ENCODE results near the gene SOCS3.

Gene SOCS3

GRCh38 chr17:78393575-78393974 is 33.7 kb upstream of the SOCS3 start:
- Histone ChIP-seq H3K4me1 (no peaks in the 10 kb centered on the region), H3K4me3 (ENCODE audit: low read depth, low read length) (no peak overlapping the region), H3K27me3 (no peaks in the 10 kb centered on the region), H3K36me3 (peaks cover 34% of the 10 kb centered on the region), H3K9me3 (no peaks in the 10 kb centered on the region)
- TF ChIP-seq CTCF (IDR thresholded peaks at IDR 0.05; ENCODE audit: low read depth, low read length): no peak
- no peak for DNase-seq

- Histone ChIP-seq H3K36me3 (peaks cover 29% of the 10 kb centered on the region), H3K9me3 (no peaks in the 10 kb centered on the region), H3K27me3 (no peaks in the 10 kb centered on the region), H3K4me1 (no peaks in the 10 kb centered on the region), H3K4me3 (ENCODE audit: low read depth, low read length) (no peak overlapping the region)
- TF ChIP-seq CTCF (IDR thresholded peaks at IDR 0.05; ENCODE audit: low read depth, low read length): no peak
- DNase-seq: no peak
Measured at GRCh38 chr17:78392295-78392694, 32.4 kb upstream of the SOCS3 start.

- DNase-seq: no peak
- Histone ChIP-seq H3K9me3 (no peaks in the 10 kb centered on the region), H3K4me1 (no peaks in the 10 kb centered on the region), H3K4me3 (ENCODE audit: low read depth, low read length) (no peak overlapping the region), H3K27me3 (no peaks in the 10 kb centered on the region), H3K36me3 (peaks cover 29% of the 10 kb centered on the region)
- no peak for TF ChIP-seq CTCF (IDR thresholded peaks at IDR 0.05; ENCODE audit: low read depth, low read length)
Measured at GRCh38 chr17:78391843-78392242, 32.0 kb upstream of the SOCS3 start.

- H3K4me1 ChIP-seq: no peaks in the 10 kb centered on the region
Measured at GRCh38 chr17:78391051-78391431, 31.2 kb upstream of the SOCS3 start.

GRCh38 chr17:78390241-78391050 is 30.6 kb upstream of the SOCS3 start:
- peak; percentile 52 for DNase-seq
- H3K9me3 ChIP-seq: no peaks in the 10 kb centered on the region
- no peaks in the 10 kb centered on the region for H3K27me3 ChIP-seq
- TF ChIP-seq CTCF (IDR thresholded peaks at IDR 0.05; ENCODE audit: low read depth, low read length): peak; percentile 14; the same call in 1 of the 2 replicates
- H3K36me3 ChIP-seq: peaks cover 16% of the 10 kb centered on the region
- H3K4me3 ChIP-seq (ENCODE audit: low read depth, low read length): no peak overlapping the region
- no peaks in the 10 kb centered on the region for H3K4me1 ChIP-seq

More at GRCh38 chr17:78391051-78391431, 31.2 kb upstream of the SOCS3 start:
- H3K27me3 ChIP-seq: no peaks in the 10 kb centered on the region
- no peak overlapping the region for H3K4me3 ChIP-seq (ENCODE audit: low read depth, low read length)
- DNase-seq: no peak
- no peak for TF ChIP-seq CTCF (IDR thresholded peaks at IDR 0.05; ENCODE audit: low read depth, low read length)
- H3K36me3 ChIP-seq: peaks cover 22% of the 10 kb centered on the region
- H3K9me3 ChIP-seq: no peaks in the 10 kb centered on the region
